GM19372 (cell line): ENCODE data around the gene DPM3.
"Not testable (repeated sequence)": the region's sequence is repeated elsewhere in the genome, so short reads cannot be mapped to it uniquely, and the experiment has no call there.

Source experiments
- ATAC-seq: cut with Tn5 transposase; IDR thresholded peaks from one replicate; pipeline ENCODE4 v1.9.1; 2021; ENCODE audit warnings: mild to moderate bottlenecking, low read depth, moderate library complexity; ENCODE audit not compliant: unreplicated experiment

Gene DPM3

GRCh38 chr1:155139895-155140629, at the start of gene DPM3:
DPM3 (minus strand) TSS chr1:155140531; CDS start chr1:155140240, 291 bp downstream.
- peak; percentile 59 for ATAC-seq

- ATAC-seq = not testable (repeated sequence)
Observed at GRCh38 chr1:155189926-155190325, 49.6 kb upstream of the DPM3 start.

GRCh38 chr1:155188268-155188667, 47.9 kb upstream of the DPM3 start:
- ATAC-seq = no peak

GRCh38 chr1:155187456-155187891, 47.1 kb upstream of the DPM3 start:
- no peak for ATAC-seq

GRCh38 chr1:155186794-155187455, 46.6 kb upstream of the DPM3 start:
- ATAC-seq = no peak

- no peak for ATAC-seq
Observed at GRCh38 chr1:155186067-155186793, 45.9 kb upstream of the DPM3 start.

- no peak for ATAC-seq
Observed at GRCh38 chr1:155185783-155186066, 45.4 kb upstream of the DPM3 start.

GRCh38 chr1:155184835-155185782, 44.8 kb upstream of the DPM3 start:
- ATAC-seq = no peak

- no peak for ATAC-seq
Observed at GRCh38 chr1:155184351-155184811, 44.0 kb upstream of the DPM3 start.

- no peak for ATAC-seq
Observed at GRCh38 chr1:155183775-155184221, 43.5 kb upstream of the DPM3 start.

- no peak for ATAC-seq
Observed at GRCh38 chr1:155182052-155182550, 41.8 kb upstream of the DPM3 start.

- ATAC-seq = no peak
Observed at GRCh38 chr1:155181371-155182051, 41.2 kb upstream of the DPM3 start.

- no peak for ATAC-seq
Observed at GRCh38 chr1:155179112-155180031, 39.0 kb upstream of the DPM3 start.

- no peak for ATAC-seq
Observed at GRCh38 chr1:155178441-155179111, 38.2 kb upstream of the DPM3 start.

- ATAC-seq = no peak
Observed at GRCh38 chr1:155177918-155178281, 37.6 kb upstream of the DPM3 start.

- no peak for ATAC-seq
Observed at GRCh38 chr1:155177192-155177917, 37.0 kb upstream of the DPM3 start.

- ATAC-seq = no peak
Observed at GRCh38 chr1:155176544-155177071, 36.3 kb upstream of the DPM3 start.
